Neural progenitor cell (in vitro differentiated cells): ENCODE measurements around the gene CHCHD6.

Experiments
- CTCF ChIP-seq: fragments of 200-600 bp; sonication (generic); IDR thresholded peaks from 2 replicates; pipeline ENCODE4 v1.5.1; 2017; ENCODE audit warnings: antibody characterized with exemption, mild to moderate bottlenecking
- EZH2 ChIP-seq: fragments of 200-600 bp; sonication (generic); IDR thresholded peaks from 2 replicates; pipeline ENCODE4 v1.6.1; 2017; ENCODE audit warnings: antibody characterized with exemption, mild to moderate bottlenecking, moderate library complexity

- TF ChIP-seq CTCF = no peak
- TF ChIP-seq EZH2 = no peak
Observed at GRCh38 chr3:126922466-126922865, 218.4 kb downstream of the CHCHD6 start.
